Stimulated activated CD4-positive, alpha-beta T cell treated with anti-CD3 and anti-CD28 coated beads, Interleukin-4, amount 100 ng/mL, for 1 hour (primary cell): ENCODE measurements around the gene NADK2.
"Not testable (repeated sequence)": the region's sequence is repeated elsewhere in the genome, so short reads cannot be mapped to it uniquely, and the experiment has no call there.

Experiments used
- DNase-seq: peaks from one replicate; pipeline ENCODE4 v3.0.0-alpha.2; 2020

The NADK2 gene

DNA sequence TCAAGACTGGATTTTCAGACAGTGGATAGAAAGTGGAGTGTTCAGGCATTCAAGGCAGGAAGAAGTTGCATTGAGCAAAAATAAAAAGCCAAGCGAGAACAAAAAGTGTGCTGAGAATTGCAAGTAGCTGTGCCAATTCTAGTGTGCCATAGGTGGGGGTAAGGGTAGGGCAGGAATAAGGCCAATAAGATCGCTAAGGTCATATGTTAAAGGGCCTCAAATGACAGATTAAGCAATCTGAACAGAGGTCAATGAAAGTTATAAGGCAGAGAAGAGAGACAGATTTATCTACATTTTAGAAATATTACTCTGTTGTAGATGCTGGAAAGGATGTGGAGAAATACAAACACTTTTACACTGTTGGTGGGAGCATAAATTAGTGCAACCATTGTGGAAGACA is 36.4 kb downstream of the NADK2 start:
- no peak for DNase-seq

GRCh38 chr5:36202521-36202961 is 39.2 kb downstream of the NADK2 start:
- DNase-seq = no peak

GRCh38 chr5:36200513-36200912 is 41.2 kb downstream of the NADK2 start:
- DNase-seq = no peak

- DNase-seq = no peak
These were observed 42.1 kb downstream of the NADK2 start for GRCh38 chr5:36199620-36200019.

GRCh38 chr5:36198783-36199182 is 42.9 kb downstream of the NADK2 start:
- not testable (repeated sequence) for DNase-seq

- DNase-seq = no peak
These were observed 43.4 kb downstream of the NADK2 start for GRCh38 chr5:36198281-36198680.

GRCh38 chr5:36193746-36194145 is 48.0 kb downstream of the NADK2 start:
- no peak for DNase-seq

GRCh38 chr5:36184408-36184807 is 57.3 kb downstream of the NADK2 start:
- DNase-seq = not testable (repeated sequence)

DNA sequence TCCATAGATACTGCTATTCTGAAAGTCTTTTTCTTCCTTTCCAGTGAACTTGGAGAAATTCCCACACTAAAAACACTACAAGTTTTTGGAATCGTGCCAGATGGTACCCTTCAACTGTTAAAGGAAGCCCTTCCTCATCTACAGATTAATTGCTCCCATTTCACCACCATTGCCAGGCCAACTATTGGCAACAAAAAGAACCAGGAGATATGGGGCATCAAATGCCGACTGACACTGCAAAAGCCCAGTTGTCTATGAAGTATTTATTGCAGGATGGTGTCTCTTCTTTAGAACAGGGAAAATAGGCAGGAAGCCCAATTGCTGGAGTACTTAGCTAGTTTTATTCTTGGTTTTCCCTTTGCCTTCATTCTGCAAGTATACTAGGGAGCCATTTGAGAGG is 60.0 kb downstream of the NADK2 start:
- no peak for DNase-seq

DNA sequence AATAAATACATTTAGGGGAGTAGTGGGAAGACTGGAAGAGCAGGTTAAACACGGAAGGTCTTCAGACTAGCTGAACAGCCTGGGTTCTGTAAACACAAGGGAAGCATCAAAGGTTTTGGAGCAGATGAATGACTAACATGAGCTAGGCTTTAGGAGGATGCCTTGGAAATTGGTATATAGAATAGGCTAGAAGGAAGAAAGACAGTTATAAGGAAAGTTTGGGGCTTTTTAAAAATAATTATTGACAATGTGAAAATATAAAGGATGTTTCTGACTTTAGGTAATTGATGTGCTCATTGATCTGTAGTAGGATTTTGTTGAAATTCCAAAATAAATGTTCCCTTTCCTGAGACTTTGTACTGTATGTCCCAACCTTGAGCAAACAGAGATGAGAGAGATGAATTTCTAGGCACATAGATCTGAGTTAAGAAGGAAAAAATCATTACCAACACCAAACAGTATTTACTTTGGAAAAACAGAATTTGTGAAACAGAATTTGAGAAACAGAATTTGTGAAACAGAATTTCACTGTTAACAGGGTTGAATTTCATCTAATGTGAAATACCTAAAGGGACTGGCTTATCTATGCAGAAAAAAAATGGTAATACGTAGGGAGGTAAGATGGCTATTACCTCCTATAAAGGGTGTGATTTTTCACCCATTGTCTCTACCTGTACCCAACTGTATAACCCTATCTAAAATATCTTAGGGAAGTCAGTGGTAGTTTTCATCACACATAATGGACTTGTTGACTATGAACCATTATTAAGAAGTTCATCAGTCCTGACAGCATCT is 61.0 kb downstream of the NADK2 start:
- no peak for DNase-seq

DNA sequence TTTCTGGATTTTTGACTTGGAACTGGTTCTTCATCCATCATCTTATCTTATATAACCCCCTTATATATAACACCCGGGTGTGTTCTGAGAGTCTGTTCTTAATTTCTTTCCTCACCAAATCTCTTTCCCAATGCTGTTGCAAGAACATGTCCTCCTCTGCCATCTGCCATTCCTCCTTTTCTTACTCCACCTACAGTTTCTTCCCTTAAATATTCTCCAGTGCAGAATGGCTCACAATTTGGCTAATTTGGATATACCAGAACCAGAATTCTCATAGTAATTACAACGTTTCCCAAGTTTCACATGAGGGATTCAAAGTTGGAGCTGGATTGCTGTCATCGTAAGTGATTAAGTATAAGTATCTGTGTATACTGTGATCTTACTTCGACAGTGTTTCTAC is 61.8 kb downstream of the NADK2 start:
- no peak for DNase-seq

DNA sequence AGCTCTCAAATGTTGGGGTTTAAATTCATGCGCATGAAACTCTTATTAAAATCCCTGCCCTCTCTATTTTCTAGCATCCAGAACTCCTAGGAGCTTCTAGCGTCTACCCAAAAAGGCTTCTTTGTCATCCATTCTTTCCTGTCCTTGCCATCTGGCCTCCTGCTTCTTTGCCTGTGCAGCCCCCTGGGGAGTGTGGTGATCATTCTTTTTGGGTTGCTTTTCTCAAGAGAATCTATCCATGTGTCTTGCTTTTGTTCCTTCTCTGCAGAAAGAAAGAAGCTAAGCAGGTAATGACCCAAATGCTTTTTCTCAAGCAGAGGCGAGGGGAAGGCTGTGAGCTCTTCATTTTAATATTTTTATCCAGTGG is 63.2 kb downstream of the NADK2 start:
- DNase-seq = no peak

DNA sequence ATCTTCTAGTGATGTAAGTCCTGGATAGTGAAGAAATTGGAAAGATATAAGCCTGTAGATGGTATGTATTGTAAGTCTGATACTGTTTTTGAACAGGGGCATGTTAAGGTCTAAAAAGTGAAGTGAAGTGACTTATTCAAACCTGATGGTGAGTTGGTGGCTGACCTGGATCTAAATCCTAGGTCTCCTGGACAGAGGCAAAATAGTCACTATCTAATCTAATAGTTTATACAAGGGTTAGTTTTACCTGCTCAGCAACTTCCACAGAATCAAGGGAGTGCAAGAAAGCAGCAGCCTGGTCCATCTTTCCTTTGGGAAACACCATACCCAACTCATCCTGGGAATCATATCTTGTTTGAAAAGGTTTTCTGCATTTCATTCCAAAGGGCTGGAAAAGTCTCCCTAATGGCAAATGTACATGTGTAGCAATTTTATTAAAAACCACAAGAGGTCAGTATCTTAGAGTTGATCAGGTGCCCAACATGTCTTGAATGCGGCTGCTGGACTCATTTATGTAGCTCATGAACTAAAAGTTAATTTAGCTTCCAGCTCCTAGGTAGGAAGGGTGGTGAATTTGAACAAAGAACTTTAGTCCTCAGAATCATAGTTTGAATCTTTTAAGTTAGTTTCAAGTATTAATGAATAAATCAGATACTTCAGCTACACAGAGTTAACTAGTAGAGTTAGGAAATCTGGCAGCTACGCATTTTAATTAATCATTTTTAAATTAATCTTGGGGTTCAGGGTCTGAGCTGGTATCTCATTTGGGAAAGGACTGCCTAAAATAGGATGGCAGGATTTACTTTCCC is 63.8 kb downstream of the NADK2 start:
- DNase-seq = no peak

GRCh38 chr5:36177154-36177553 is 64.6 kb downstream of the NADK2 start:
- no peak for DNase-seq

DNA sequence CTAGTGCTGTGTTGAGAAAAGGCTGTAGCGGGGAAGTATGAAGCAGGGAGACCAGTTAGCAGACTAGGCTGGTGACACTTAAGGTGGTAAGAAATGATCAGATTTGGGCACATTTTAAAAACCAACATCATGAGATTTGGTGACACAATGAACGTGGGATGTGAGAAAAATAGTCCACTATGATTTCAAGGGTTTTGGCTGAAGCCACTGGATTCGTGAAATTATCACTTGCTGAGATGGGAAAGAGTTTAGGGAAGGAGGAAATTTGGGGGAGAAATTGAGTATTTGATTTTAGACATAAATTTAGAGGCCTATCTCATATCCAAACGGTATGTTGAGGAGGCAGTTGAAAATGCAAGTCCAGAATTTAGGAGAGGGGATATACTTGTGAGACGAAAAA is 66.7 kb downstream of the NADK2 start:
- DNase-seq = no peak

DNA sequence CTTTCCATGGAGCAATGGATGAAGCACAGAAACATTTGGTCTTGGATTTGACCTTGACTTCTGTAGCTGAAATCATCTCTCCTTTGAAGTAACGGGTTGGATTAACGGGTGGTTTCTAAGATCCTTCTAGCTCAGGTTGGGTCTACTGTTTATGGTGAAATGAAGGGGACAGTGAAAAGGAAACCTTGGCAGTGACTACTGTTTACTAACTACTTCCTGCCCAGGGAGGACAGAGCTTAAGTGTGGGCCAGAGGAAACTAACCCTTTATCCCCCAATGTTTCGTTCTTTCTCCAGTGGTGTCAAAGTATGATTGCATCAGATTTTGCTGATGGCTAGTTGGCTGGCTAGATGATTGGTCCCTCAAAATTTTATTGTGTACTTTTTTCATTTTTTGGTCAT is 67.6 kb downstream of the NADK2 start:
- no peak for DNase-seq

DNA sequence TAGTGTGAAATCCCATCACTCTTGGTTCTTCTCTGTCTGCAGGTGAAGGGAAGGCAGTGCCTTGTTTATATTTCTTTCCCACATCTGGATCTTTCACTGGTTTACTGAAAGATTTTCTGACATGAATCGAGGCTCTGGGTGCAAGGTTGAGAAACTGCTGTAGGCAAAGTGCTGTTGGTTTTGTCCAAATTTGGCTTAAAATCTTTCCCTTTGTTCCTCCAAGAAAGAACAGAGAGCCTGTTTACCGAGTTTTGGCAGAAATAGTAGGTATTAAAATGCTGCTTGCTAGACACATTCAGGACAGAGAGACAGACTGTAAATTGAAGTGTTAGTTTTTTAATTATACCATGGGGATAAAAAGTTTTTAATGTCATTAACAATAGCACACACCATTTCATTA is 68.3 kb downstream of the NADK2 start:
- no peak for DNase-seq

DNA sequence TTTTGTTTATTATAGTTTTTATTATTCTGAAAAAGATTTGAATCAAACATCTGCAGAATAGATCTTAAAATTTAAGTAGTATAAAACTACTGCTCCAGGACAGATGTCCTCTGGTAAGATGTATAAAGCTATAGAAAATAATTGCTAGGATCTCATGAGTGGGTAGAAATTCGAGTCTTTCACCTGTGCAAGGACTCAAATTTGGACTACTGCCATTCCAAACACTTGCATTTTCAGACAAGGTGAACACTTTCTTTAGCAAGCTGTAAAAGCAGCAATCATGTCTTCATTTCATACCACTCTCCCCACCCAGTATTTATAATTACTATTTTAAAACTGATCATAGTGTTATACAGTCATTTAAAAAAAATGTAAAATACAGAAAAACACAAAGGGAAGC is 69.1 kb downstream of the NADK2 start:
- no peak for DNase-seq

DNA sequence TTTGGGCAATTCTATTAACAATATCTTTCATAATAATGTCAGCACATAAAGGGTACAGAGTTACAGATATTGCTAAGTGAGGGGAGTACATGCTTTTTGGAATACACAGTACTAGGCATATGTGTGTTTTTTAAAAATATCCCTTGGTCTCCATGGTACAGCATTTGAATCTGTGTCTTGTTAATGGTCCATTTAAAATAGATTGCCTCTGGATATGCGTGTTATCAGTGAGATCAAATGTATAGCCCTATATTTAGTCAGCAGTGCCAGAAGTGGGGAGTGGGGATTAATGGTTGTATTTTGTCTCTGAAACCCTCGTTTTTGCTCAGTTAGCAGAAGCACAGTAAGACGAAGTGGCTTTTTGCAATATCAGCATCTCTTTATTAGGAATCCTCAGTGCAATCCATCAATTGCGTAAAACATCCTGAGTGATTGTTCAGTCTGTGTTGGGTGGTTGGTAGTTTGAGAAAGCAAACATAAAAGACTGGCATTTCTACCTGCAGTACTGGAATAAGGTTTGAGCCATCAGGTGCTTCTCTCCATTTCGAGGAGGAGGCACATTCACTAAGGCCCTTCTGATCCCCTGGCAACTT is 70.8 kb downstream of the NADK2 start:
- DNase-seq = no peak

- DNase-seq = no peak
These were observed 73.0 kb downstream of the NADK2 start for GRCh38 chr5:36168737-36169136.

DNA sequence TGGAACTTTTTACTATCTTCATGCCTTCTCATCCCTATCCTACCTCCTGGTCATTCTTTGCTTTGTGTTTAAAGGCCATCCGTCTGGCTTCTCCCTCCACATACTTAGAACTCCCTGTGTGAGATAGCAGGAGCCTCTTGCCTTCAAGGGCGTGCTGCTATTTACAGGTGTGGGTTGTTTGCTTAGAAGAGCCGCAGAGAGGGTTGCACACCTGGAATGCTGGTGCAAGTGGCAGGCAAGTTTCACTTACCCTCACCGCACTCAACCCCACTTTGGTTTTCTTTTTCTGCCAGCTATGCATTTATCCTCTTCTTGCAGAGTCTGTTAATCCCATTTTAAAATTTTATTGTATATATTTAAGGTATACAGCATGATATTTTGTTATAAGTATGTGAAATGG is 77.3 kb downstream of the NADK2 start:
- DNase-seq = no peak

GRCh38 chr5:36162810-36163486 is 78.8 kb downstream of the NADK2 start:
- DNase-seq = no peak

- DNase-seq = no peak
These were observed 80.4 kb downstream of the NADK2 start for GRCh38 chr5:36161361-36161760.
